Measurements from ENCODE around the gene BRF1. TPM values are rescaled to one million over a fixed set of nuclear protein-coding genes. Genes with fewer than 3 reads are reported as not detected.
A peak's percentile ranks its signal among the peaks of the same experiment; 100 is the strongest.

The BRF1 gene
- total RNA-seq, 2 experiments from 2014 or later, result 39.0 to 50.9 TPM

DNA sequence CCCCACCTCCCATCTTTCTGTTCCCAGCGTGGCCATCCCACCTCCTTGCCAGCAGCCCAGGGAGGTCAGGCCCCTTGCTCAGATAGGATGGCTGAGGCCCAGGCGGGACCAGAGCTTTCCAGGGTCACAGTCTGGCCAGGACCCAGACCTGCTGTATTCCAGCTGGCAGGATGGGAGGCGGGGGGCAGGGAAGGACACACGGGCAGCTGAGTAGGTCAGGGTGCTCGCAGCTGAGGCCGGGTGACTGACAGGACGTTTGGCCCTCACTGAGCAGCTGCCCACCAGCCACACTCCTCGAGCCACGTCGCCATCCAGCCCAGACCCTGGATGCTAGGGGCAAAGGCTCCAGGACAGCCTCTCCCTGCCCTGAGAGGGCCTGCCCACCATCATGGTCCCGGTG is 123.7 kb downstream of the BRF1 start:
- H3K4me1 Mint-ChIP-seq, result peaks cover 32% of the 10 kb centered on the region
- no peak overlapping the region for H3K4me3 Mint-ChIP-seq
- DNase-seq, result no peak
- no peak overlapping the region for H3K27ac Mint-ChIP-seq
- no peaks in the 10 kb centered on the region for H3K27me3 Mint-ChIP-seq
- POLR2A ChIA-PET, result no interaction called here
- H3K36me3 Mint-ChIP-seq (ENCODE audit: low read depth), result no peaks in the 10 kb centered on the region
- H3K9me3 Mint-ChIP-seq, result no peaks in the 10 kb centered on the region
- CTCF ChIA-PET, result interaction anchor here (0.6 kb wide), 1 partner anchor 144 kb away, joined by 4 read pairs; no protein-coding TSS in a partner anchor

DNA sequence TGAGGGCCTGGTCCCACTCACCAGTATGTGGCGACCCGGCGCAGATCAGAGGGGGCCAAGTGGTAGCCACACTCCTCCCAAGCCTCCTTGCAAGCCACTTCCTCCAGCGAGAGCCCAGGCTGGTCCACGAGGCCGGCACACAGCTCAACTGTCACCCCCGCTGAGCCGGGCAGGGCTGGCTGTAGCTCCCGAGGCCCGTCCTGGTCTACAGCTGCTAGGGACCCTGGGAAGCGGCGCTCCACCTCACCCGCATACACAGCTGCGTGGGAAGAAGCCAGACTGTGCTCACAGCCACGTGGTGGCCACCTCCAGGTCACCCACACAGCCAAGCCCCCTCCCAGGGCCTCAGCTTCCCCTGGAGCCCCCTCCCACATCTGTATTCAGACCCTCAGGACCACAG is 124.3 kb downstream of the BRF1 start:
- no peak overlapping the region for H3K4me3 Mint-ChIP-seq

DNA sequence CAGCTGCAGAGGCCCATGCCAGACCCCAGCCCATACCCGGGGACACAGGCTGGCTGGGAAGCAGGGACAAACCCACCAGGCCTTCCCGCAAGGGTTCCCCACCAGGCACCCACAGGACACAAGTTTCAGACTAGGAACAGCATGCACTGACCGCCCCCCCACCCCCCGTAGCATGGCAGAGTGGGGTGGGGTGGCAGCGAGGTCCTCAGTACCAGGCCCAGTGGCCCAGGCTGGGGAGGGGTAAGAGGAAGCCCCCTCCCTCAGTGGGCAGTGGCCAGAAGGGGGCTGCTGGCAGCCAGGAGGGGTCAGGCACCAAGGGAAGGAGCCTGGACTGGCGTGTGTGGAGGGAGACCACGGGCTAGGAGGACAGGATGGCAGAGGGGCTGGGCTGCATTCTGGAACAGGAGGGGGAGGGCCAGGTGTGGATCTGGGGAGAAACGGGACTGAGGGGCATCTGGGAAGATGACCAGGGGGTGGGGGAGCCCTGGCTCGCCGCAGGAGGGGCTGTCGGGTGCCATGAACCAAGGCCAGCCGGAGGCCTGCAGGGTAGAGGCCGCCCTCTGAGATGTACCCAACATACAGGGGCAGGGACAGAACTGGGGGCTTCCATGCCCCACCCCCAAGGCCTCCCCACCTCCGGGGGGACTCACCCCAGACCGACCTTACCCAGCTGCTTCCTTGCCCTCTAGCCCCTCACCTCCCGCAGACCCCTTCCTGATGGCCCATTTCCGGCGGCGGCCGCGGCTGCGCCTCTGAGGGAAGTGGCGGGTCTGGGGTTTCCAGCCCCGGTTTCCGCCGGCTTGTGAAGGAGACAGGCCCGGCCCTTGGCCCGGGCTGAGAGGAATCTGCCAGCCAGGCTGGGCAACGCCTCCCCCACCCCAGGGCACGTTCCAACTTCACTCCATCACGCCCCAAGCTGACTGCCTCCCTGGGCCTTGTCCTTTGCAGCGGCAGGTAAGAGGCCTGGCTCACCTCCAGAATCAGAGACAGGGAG is 126.6 kb downstream of the BRF1 start:
- ChIA-PET POLR2A (interaction anchor here (0.7 kb wide), 1 partner anchor 317 kb away, joined by 4 read pairs; no protein-coding TSS in a partner anchor), CTCF (no interaction called here)
- Mint-ChIP-seq H3K4me1 (peaks cover 33% of the 10 kb centered on the region), H3K27me3 (peaks cover 7% of the 10 kb centered on the region), H3K9me3 (no peaks in the 10 kb centered on the region), H3K36me3 (ENCODE audit: low read depth) (no peaks in the 10 kb centered on the region), H3K4me3 (no peak overlapping the region), H3K27ac (peak overlapping the region; percentile 9)
- peak; percentile 52 for DNase-seq

More for the DNA sequence above, 124.3 kb downstream of the BRF1 start:
- no peaks in the 10 kb centered on the region for H3K9me3 Mint-ChIP-seq
- no peak for DNase-seq
- peaks cover 33% of the 10 kb centered on the region for H3K4me1 Mint-ChIP-seq
- H3K27me3 Mint-ChIP-seq, result no peaks in the 10 kb centered on the region
- no peaks in the 10 kb centered on the region for H3K36me3 Mint-ChIP-seq (ENCODE audit: low read depth)
- no peak overlapping the region for H3K27ac Mint-ChIP-seq
- ChIA-PET CTCF (interaction anchor here (1.2 kb wide), 1 partner anchor 175 kb away, joined by 3 read pairs; no protein-coding TSS in a partner anchor), POLR2A (no interaction called here)

DNA sequence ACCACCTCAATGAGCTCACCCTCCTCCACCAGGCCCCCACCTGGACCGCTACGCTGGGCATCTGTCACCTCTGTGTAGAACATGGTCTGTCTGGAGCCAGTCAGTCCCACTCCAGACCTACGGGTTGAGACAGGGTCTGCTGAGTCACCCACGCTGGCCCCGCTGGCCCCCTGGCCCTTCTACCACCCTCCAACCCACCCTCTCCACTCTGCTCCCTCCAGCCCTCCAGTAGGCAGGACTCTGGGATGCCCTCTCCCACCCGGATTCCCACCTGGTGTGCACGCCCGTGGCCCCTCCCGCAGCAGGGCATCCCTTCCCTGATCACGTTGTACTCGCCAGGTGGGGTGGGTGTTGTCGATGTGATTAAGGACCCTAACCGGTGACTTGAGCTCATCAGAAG is 127.7 kb downstream of the BRF1 start:
- no peaks in the 10 kb centered on the region for H3K36me3 Mint-ChIP-seq (ENCODE audit: low read depth)
- ChIA-PET CTCF (interaction anchor here (4.7 kb wide), 1 partner anchor 8 kb away, joined by 22 read pairs; the partner anchor contains the start of gene NUDT14), POLR2A (interaction anchor here (0.5 kb wide), 1 partner anchor 43 kb away, joined by 6 read pairs; no protein-coding TSS in a partner anchor)
- no peaks in the 10 kb centered on the region for H3K9me3 Mint-ChIP-seq
- H3K4me1 Mint-ChIP-seq, result peaks cover 34% of the 10 kb centered on the region
- H3K27me3 Mint-ChIP-seq, result peaks cover 8% of the 10 kb centered on the region
- H3K4me3 Mint-ChIP-seq, result no peak overlapping the region
- no peak for DNase-seq
- H3K27ac Mint-ChIP-seq, result no peak overlapping the region

DNA sequence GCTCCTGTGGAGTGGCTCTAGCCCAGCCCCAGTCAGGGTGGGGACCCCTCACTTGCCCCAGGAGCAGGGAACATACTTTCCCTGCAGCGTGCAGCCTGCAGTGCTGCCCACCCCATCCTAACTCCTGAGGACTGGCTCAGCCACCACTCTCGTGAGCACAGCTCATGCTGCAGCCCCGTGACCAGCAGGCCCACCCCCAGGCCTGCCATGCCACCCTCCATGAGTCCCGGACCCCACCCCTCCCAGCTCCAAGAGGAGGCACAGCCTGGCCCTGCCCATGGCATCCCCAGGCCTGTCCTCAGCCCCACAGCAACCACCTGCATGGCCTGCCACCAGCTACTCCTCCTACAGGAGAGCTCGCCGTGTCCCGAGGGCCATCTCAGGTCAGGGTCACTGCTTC is 128.3 kb downstream of the BRF1 start:
- H3K27ac Mint-ChIP-seq, result no peak overlapping the region
- peaks cover 34% of the 10 kb centered on the region for H3K4me1 Mint-ChIP-seq
- no peak overlapping the region for H3K4me3 Mint-ChIP-seq
- peaks cover 8% of the 10 kb centered on the region for H3K27me3 Mint-ChIP-seq
- CTCF ChIA-PET, result interaction anchor here (0.8 to 4.7 kb wide), 2 partner anchors 9 to 40 kb away, joined by 4 to 22 read pairs; partner anchors contain the start of gene NUDT14
- no peaks in the 10 kb centered on the region for H3K9me3 Mint-ChIP-seq
- no peaks in the 10 kb centered on the region for H3K36me3 Mint-ChIP-seq (ENCODE audit: low read depth)
- no peak for DNase-seq
- POLR2A ChIA-PET, result interaction anchor here (0.5 kb wide), 1 partner anchor 42 kb away, joined by 6 read pairs; no protein-coding TSS in a partner anchor

DNA sequence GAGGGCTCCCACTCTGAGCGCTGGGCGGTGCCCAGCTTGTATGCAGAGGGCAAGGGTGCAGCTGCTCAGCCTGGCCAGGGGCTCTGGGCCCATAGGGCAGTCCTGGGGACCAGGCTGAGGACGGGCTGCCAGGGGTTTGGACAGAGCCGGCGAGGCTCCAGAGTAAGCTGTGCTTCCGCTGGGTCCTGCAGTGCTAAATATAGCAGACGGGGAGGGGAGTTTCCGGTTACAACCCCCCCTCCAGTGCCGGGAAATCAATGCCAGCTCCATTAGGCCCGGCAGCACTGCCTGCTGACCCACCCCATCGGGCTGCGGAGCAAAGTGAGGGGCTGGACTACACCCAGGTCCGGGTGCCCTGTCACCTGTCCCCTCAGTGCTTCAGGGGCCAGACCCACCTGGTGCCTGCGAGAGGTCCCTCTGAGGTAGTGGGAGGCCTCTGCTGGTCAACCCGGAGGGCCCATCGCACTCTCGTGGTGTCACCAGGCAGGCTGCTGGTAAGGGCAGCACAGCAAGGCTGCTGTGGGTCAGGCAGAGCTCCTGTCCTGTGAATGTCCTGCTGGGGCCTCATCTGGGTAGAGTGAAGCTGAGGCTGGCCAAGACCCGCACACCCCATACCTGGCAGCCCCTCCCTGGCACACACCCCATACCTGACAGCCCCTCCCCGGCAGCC is 129.7 kb downstream of the BRF1 start:
- H3K4me3 Mint-ChIP-seq, result no peak overlapping the region
- H3K27me3 Mint-ChIP-seq, result peaks cover 15% of the 10 kb centered on the region
- ChIA-PET POLR2A (no interaction called here), CTCF (interaction anchor here (0.6 to 4.7 kb wide), 4 partner anchors 10 to 33 kb away, joined by 4 to 22 read pairs (median 4); partner anchors contain the start of gene NUDT14)
- no peaks in the 10 kb centered on the region for H3K36me3 Mint-ChIP-seq (ENCODE audit: low read depth)
- peaks cover 34% of the 10 kb centered on the region for H3K4me1 Mint-ChIP-seq
- H3K27ac Mint-ChIP-seq, result no peak overlapping the region
- H3K9me3 Mint-ChIP-seq, result no peaks in the 10 kb centered on the region
- no peak for DNase-seq

DNA sequence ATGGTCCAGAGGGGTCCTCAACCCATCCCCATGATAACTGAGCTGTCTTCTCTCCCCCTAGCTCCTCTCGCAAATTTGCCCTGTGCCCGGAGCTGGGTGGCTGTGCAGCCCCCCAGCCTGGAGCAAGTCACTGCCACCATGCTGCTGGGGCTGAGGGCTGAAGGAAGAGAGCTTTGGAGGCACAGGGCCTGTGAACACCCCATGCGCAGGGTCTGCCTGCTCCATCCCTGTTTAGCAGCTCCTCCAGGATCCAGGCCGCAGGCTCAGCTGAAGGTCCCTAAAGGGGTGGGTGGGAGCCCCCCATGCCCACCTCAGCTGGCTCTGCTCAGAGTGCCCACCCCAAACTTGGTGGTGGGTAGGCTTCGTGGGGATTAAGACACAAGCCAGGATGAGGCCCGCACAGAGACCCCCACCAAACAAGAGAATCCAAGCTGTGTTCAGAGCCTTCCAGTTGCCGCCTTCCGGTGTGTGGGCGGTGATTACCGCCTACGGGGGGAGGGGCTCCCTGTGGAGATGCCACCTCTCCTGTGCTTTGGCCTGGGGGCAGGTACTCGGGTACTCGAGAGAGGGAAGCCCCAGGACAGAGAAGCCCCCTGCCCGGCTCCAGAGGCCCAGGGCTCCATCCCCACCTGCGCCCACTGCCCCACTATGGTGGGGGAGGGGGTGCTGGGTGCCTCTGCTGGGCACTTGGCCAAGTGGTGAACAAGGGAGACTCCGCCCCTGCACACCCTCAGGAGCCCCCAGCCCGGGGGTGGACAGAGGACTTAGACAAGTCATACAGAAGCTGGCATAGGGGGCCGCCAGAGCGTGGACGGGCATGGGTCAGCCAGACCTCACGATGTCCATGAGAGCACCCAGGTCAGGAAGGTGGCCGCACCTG is 130.8 kb downstream of the BRF1 start:
- no peak for DNase-seq
- ChIA-PET POLR2A (no interaction called here), CTCF (interaction anchor here (0.5 to 4.7 kb wide), 8 partner anchors 10 to 1023 kb away, joined by 3 to 22 read pairs (median 4); partner anchors contain the start of gene NUDT14)
- peak overlapping the region; percentile 65 for H3K4me3 Mint-ChIP-seq
- peaks cover 28% of the 10 kb centered on the region for H3K4me1 Mint-ChIP-seq
- H3K27me3 Mint-ChIP-seq, result peaks cover 15% of the 10 kb centered on the region
- no peaks in the 10 kb centered on the region for H3K36me3 Mint-ChIP-seq (ENCODE audit: low read depth)
- H3K27ac Mint-ChIP-seq, result no peak overlapping the region
- no peaks in the 10 kb centered on the region for H3K9me3 Mint-ChIP-seq

DNA sequence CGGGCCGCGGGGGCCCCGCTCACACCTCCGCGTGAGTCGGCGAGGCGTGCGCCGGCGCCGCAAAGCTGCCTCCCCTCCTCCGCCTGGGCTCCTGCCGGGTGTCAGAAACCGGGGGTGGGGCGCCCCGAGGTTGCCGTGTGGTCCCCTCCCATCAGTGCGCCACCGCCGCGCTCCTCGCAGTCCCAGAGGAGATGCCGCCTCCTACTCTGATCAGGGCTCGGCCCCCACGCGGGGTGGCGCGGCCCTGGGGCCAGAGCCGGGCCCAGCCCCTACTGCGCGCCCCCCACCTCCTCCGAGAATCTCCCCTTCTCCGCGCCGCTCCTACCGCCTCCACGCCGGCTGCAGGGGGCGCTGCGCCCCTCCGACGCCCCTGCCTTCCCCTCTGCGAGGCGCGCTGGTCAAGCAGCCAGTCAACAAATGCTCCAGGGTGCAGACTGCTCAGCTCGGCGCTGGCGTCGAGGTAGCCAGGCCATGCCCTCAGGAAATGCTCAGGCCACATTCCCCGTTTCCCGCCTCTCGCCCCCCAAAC is 131.8 kb downstream of the BRF1 start:
- Mint-ChIP-seq H3K27ac (no peak overlapping the region), H3K4me1 (peaks cover 19% of the 10 kb centered on the region), H3K36me3 (ENCODE audit: low read depth) (no peaks in the 10 kb centered on the region), H3K4me3 (peak overlapping the region; percentile 49), H3K9me3 (no peaks in the 10 kb centered on the region), H3K27me3 (peaks cover 15% of the 10 kb centered on the region)
- DNase-seq, result peak; percentile 36
- CTCF ChIA-PET, result interaction anchor here (1.0 to 4.7 kb wide), 4 partner anchors 9 to 25 kb away, joined by 3 to 22 read pairs (median 4); partner anchors contain the start of gene NUDT14
- POLR2A ChIA-PET, result no interaction called here

DNA sequence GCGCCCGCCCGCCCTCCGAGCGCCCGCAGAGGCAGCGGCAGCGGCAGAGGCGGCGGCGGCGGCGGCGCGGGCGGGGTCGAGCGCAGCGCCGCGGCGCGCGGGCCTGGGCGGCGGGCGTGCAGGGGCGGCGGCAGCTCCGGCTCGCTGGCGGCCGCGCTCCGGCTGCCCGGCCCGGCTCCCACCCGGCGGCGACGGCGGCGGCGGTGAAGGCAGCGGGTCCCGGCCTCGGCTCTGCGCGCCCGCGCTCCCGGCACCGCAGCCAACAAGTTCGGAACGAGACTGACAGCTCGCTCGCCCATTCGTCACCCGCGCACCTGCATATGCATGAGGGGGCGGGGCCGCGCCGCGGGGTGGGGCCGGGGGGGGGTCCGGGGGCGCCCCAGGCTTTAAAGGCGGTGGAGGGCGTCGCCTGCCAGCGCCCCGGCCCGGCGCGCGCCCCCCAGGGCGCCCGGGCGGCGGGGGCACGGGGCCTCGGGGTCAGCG is 132.3 kb downstream of the BRF1 start, which contains the start of gene JAG2:
Gene JAG2 (minus strand): TSS at position 281 of the 483 bp plus-strand sequence. CDS start 356 bp downstream, outside the sequence.
- Mint-ChIP-seq H3K4me1 (peaks cover 19% of the 10 kb centered on the region), H3K27ac (no peak within 1 kb of the TSS), H3K27me3 (peaks cover 15% of the 10 kb centered on the region), H3K9me3 (no peaks in the 10 kb centered on the region), H3K36me3 (ENCODE audit: low read depth) (no peaks in the 10 kb centered on the region), H3K4me3 (peak within 1 kb of the TSS; percentile 65)
- peak; percentile 57 for DNase-seq
- ChIA-PET CTCF (interaction anchor here (1.0 to 4.7 kb wide), 3 partner anchors 9 to 13 kb away, joined by 3 to 22 read pairs (median 4); partner anchors contain the start of gene NUDT14), POLR2A (no interaction called here)

DNA sequence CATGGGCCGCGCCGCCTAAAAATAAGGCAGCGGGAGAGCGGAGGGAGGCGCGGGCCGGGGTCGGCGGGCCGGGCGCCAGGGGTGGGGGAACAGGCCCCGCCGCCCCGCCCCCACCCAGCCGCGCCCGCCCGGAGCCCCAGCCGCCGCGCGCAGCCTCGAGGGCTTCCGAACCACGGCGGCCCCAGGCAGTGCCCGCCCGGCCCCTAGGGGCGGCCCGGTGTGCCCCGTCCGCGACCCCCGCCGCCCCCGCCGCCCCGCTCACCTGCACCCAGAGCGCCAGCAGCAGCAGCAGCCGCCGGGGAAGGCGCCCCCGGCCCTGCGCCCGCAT is 132.7 kb downstream of the BRF1 start:
- DNase-seq, result no peak
- Mint-ChIP-seq H3K36me3 (ENCODE audit: low read depth) (no peaks in the 10 kb centered on the region), H3K9me3 (no peaks in the 10 kb centered on the region), H3K4me3 (peak overlapping the region; percentile 49), H3K4me1 (peaks cover 15% of the 10 kb centered on the region), H3K27me3 (peaks cover 15% of the 10 kb centered on the region), H3K27ac (no peak overlapping the region)
- ChIA-PET CTCF (interaction anchor here (1.3 kb wide), 1 partner anchor 9 kb away, joined by 4 read pairs; no protein-coding TSS in a partner anchor), POLR2A (no interaction called here)

DNA sequence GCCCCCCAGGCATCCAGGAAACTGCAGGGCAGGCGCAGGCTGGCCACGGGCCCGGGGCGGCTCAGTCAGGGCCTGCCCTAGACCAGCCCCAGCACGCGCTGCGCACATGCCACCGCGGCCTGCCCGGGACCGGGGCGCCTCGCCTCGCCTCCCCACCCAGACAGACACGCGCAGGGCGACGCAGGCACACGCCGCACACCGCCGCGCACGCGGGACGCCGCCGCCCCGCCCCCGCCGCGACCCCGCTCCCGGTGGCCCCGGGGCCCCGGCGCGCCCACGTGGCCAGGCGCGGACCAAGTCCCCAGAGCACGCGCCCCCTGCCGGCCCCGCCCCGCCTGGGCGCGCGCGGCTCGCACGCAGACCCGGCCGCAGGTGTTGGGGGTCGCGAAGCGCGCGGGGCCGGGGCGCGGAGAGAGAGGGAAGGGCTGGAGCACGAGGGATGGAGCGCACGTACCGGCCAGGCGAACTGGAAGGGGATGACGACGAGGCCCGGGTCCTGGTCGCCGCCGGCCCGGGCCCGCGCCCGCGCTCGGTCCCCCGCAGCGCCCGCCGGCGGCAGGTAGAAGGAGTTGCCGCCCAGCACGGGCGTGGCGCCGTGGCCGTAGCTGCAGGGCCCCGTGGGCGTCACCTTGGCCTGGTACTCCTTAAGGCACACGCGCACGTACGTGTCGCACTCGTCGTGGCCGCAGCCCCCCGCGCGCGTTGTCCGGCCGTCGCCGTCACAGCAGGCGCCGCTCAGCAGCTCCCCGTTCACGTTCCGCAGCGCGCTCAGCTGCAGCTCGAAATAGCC is 133.3 kb downstream of the BRF1 start:
- DNase-seq, result no peak
- POLR2A ChIA-PET, result no interaction called here
- H3K9me3 Mint-ChIP-seq, result no peaks in the 10 kb centered on the region
- H3K4me1 Mint-ChIP-seq, result peaks cover 15% of the 10 kb centered on the region
- CTCF ChIA-PET, result interaction anchor here (1.3 kb wide), 1 partner anchor 8 kb away, joined by 4 read pairs; no protein-coding TSS in a partner anchor
- no peak overlapping the region for H3K27ac Mint-ChIP-seq
- H3K36me3 Mint-ChIP-seq (ENCODE audit: low read depth), result no peaks in the 10 kb centered on the region
- peaks cover 15% of the 10 kb centered on the region for H3K27me3 Mint-ChIP-seq
- H3K4me3 Mint-ChIP-seq, result peak overlapping the region; percentile 49
